Amniotic epithelial cell (primary cell): ENCODE measurements around the gene MACROD2.

Experiments used
- DNase-seq: peaks from one replicate; pipeline ENCODE4 v3.0.0-alpha.2; 2010; ENCODE audit warnings: low read depth

Gene MACROD2

GRCh38 chr20:15916623-15917022, 1921.3 kb downstream of the MACROD2 start:
- no peak for DNase-seq

GRCh38 chr20:15917283-15917682, 1922.0 kb downstream of the MACROD2 start:
- DNase-seq: no peak

- no peak for DNase-seq
Observed at GRCh38 chr20:15918631-15919030, 1923.3 kb downstream of the MACROD2 start.

- no peak for DNase-seq
Observed at GRCh38 chr20:15919118-15919517, 1923.8 kb downstream of the MACROD2 start.

GRCh38 chr20:15921930-15922329, 1926.6 kb downstream of the MACROD2 start:
- no peak for DNase-seq

- no peak for DNase-seq
Observed at GRCh38 chr20:15922556-15922955, 1927.2 kb downstream of the MACROD2 start.

- DNase-seq: no peak
Observed at GRCh38 chr20:15923030-15923776, 1927.9 kb downstream of the MACROD2 start.

- DNase-seq: no peak
Observed at GRCh38 chr20:15924556-15924955, 1929.2 kb downstream of the MACROD2 start.

- DNase-seq: no peak
Observed at GRCh38 chr20:15925376-15925775, 1930.1 kb downstream of the MACROD2 start.

GRCh38 chr20:15927893-15928650, 1932.8 kb downstream of the MACROD2 start:
- peak; percentile 52 for DNase-seq

- DNase-seq: no peak
Observed at GRCh38 chr20:15928946-15929345, 1933.6 kb downstream of the MACROD2 start.

- DNase-seq: peak; percentile 25
Observed at GRCh38 chr20:15930311-15931305, 1935.3 kb downstream of the MACROD2 start.

GRCh38 chr20:15931897-15932296, 1936.6 kb downstream of the MACROD2 start:
- DNase-seq: no peak

- DNase-seq: no peak
Observed at GRCh38 chr20:15937179-15937578, 1941.9 kb downstream of the MACROD2 start.

GRCh38 chr20:15938847-15939246, 1943.5 kb downstream of the MACROD2 start:
- DNase-seq: no peak

- DNase-seq: no peak
Observed at GRCh38 chr20:15940127-15940526, 1944.8 kb downstream of the MACROD2 start.

- peak; percentile 9 for DNase-seq
Observed at GRCh38 chr20:15942130-15942529, 1946.8 kb downstream of the MACROD2 start.

- peak; percentile 10 for DNase-seq
Observed at GRCh38 chr20:15945289-15945688, 1950.0 kb downstream of the MACROD2 start.

GRCh38 chr20:15949391-15949790, 1954.1 kb downstream of the MACROD2 start:
- no peak for DNase-seq

GRCh38 chr20:15951658-15952057, 1956.3 kb downstream of the MACROD2 start:
- no peak for DNase-seq

- DNase-seq: no peak
Observed at GRCh38 chr20:15958142-15958541, 1962.8 kb downstream of the MACROD2 start.

- no peak for DNase-seq
Observed at GRCh38 chr20:15965165-15965564, 1969.8 kb downstream of the MACROD2 start.
